Measurements from ENCODE around the gene MMEL1. TPM values are rescaled to one million over a fixed set of nuclear protein-coding genes. Genes with fewer than 3 reads are reported as not detected.
A peak's percentile ranks its signal among the peaks of the same experiment; 100 is the strongest.

The MMEL1 gene
- total and polyA plus RNA-seq, 2 of the 13 experiments (the other 11 are each of a cell fraction or from before 2014, with no cell fraction given) = 0.48 TPM; not detected in 1

DNA sequence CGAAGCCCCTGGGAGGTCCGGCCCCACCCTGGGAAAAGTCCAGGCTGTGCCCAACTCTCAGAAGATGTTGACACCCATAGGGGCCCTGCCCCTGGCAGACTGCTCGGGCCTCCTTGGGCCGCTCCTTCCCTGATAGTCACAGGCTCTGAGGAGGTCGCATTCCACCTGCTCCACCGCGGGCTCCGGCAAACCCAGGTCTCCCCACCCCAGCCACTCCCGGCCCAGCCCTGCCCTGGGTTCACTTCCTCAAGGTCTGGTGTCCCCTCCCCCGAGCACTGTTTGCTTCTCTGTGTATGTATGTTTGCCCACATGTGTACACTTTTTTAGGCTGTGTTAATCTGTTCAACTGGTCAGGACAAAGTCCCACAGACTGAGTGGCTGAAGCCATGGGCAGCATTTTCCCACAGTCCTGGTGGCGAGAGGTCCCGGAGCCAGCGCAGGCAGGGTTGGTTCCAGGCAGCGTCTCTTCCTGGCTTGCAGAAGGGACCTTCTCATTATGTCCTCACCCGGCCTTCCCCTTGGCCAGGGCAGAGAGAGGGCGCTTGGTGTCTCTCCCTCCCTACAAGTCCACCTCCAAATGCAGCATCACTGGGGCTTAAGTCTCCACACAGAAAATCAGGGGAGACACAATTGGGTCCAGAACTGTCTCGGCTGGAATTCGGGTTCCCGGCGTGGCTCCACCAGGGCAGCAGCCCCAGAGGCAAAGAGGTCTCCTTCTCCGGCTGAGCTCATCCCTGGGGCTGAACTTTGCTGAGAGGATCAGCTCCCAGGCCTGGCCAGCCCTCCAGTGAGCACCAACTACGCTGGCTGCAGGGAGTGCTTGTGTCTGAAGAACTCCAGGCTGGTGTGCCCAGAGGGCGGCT, 56.8 kb downstream of the MMEL1 start (continued):
- TF ChIP-seq, protein P1, sequence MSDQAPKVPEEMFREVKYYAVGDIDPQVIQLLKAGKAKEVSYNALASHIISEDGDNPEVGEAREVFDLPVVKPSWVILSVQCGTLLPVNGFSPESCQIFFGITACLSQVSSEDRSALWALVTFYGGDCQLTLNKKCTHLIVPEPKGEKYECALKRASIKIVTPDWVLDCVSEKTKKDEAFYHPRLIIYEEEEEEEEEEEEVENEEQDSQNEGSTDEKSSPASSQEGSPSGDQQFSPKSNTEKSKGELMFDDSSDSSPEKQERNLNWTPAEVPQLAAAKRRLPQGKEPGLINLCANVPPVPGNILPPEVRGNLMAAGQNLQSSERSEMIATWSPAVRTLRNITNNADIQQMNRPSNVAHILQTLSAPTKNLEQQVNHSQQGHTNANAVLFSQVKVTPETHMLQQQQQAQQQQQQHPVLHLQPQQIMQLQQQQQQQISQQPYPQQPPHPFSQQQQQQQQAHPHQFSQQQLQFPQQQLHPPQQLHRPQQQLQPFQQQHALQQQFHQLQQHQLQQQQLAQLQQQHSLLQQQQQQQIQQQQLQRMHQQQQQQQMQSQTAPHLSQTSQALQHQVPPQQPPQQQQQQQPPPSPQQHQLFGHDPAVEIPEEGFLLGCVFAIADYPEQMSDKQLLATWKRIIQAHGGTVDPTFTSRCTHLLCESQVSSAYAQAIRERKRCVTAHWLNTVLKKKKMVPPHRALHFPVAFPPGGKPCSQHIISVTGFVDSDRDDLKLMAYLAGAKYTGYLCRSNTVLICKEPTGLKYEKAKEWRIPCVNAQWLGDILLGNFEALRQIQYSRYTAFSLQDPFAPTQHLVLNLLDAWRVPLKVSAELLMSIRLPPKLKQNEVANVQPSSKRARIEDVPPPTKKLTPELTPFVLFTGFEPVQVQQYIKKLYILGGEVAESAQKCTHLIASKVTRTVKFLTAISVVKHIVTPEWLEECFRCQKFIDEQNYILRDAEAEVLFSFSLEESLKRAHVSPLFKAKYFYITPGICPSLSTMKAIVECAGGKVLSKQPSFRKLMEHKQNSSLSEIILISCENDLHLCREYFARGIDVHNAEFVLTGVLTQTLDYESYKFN (CRISPR knock-in tag; conservative IDR thresholded peaks at IDR 0.05) = peak; percentile 91
- TF ChIP-seq, protein P2, sequence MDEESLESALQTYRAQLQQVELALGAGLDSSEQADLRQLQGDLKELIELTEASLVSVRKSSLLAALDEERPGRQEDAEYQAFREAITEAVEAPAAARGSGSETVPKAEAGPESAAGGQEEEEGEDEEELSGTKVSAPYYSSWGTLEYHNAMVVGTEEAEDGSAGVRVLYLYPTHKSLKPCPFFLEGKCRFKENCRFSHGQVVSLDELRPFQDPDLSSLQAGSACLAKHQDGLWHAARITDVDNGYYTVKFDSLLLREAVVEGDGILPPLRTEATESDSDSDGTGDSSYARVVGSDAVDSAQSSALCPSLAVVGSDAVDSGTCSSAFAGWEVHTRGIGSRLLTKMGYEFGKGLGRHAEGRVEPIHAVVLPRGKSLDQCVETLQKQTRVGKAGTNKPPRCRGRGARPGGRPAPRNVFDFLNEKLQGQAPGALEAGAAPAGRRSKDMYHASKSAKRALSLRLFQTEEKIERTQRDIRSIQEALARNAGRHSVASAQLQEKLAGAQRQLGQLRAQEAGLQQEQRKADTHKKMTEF (CRISPR knock-in tag; IDR thresholded peaks at IDR 0.05) = peak; percentile 62
- TF ChIP-seq, protein P3, sequence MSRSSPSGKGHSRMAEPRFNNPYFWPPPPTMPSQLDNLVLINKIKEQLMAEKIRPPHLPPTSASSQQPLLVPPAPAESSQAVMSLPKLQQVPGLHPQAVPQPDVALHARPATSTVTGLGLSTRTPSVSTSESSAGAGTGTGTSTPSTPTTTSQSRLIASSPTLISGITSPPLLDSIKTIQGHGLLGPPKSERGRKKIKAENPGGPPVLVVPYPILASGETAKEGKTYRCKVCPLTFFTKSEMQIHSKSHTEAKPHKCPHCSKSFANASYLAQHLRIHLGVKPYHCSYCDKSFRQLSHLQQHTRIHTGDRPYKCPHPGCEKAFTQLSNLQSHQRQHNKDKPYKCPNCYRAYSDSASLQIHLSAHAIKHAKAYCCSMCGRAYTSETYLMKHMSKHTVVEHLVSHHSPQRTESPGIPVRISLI (CRISPR knock-in tag; IDR thresholded peaks at IDR 0.05; ENCODE audit: borderline replicate concordance) = peak; percentile 79; the same call in 1 of the 2 replicates
- TF ChIP-seq SPEN (CRISPR knock-in tag; IDR thresholded peaks at IDR 0.05; ENCODE audit: low read depth) (peak; percentile 90; the same call in 1 of the 2 replicates), MTA1 (CRISPR knock-in tag; IDR thresholded peaks at IDR 0.05; ENCODE audit: borderline replicate concordance) (0 out of 2 replicates have a peak, but pooled peaks have one; percentile 38), MZF1 (CRISPR knock-in tag; IDR thresholded peaks at IDR 0.05; ENCODE audit: borderline replicate concordance) (0 out of 2 replicates have a peak, but pooled peaks have one; percentile 32), ISX (CRISPR knock-in tag; conservative IDR thresholded peaks at IDR 0.05) (no peak), MIXL1 (CRISPR knock-in tag; IDR thresholded peaks at IDR 0.05) (peak; percentile 59; the same call in 1 of the 2 replicates), FOXC1 (CRISPR knock-in tag; IDR thresholded peaks at IDR 0.05; ENCODE audit: borderline replicate concordance) (peak; percentile 42; the same call in 1 of the 2 replicates), SKI (IDR thresholded peaks at IDR 0.05; ENCODE audit: partially characterized antibody) (peak; percentile 95), ZNF572 (CRISPR knock-in tag; IDR thresholded peaks at IDR 0.05) (peak; percentile 73; the same call in 1 of the 2 replicates), ZBTB38 (CRISPR knock-in tag; IDR thresholded peaks at IDR 0.05) (peak; percentile 16)
- TF ChIP-seq, protein P4, sequence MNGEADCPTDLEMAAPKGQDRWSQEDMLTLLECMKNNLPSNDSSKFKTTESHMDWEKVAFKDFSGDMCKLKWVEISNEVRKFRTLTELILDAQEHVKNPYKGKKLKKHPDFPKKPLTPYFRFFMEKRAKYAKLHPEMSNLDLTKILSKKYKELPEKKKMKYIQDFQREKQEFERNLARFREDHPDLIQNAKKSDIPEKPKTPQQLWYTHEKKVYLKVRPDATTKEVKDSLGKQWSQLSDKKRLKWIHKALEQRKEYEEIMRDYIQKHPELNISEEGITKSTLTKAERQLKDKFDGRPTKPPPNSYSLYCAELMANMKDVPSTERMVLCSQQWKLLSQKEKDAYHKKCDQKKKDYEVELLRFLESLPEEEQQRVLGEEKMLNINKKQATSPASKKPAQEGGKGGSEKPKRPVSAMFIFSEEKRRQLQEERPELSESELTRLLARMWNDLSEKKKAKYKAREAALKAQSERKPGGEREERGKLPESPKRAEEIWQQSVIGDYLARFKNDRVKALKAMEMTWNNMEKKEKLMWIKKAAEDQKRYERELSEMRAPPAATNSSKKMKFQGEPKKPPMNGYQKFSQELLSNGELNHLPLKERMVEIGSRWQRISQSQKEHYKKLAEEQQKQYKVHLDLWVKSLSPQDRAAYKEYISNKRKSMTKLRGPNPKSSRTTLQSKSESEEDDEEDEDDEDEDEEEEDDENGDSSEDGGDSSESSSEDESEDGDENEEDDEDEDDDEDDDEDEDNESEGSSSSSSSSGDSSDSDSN (CRISPR knock-in tag; IDR thresholded peaks at IDR 0.05) = peak; percentile 67
- TF ChIP-seq, protein P5, sequence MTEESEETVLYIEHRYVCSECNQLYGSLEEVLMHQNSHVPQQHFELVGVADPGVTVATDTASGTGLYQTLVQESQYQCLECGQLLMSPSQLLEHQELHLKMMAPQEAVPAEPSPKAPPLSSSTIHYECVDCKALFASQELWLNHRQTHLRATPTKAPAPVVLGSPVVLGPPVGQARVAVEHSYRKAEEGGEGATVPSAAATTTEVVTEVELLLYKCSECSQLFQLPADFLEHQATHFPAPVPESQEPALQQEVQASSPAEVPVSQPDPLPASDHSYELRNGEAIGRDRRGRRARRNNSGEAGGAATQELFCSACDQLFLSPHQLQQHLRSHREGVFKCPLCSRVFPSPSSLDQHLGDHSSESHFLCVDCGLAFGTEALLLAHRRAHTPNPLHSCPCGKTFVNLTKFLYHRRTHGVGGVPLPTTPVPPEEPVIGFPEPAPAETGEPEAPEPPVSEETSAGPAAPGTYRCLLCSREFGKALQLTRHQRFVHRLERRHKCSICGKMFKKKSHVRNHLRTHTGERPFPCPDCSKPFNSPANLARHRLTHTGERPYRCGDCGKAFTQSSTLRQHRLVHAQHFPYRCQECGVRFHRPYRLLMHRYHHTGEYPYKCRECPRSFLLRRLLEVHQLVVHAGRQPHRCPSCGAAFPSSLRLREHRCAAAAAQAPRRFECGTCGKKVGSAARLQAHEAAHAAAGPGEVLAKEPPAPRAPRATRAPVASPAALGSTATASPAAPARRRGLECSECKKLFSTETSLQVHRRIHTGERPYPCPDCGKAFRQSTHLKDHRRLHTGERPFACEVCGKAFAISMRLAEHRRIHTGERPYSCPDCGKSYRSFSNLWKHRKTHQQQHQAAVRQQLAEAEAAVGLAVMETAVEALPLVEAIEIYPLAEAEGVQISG (CRISPR knock-in tag; IDR thresholded peaks at IDR 0.05) = peak; percentile 52; the same call in 1 of the 2 replicates

Data from HepG2 (cell line).